Keratinocyte (primary cell): ENCODE measurements around the gene ZNF710. TPM values are rescaled to one million over a fixed set of nuclear protein-coding genes. Genes with fewer than 3 reads are reported as not detected.

Source experiments
- DNase-seq: peaks from one replicate; pipeline ENCODE4 v3.0.0-alpha.2; 2011; ENCODE audit warnings: low read depth, missing footprints, low spot score
- FAIRE-seq: peaks from 2 replicates; lab custom pipeline; 2011; peaks lifted over from hg19 to GRCh38; lab: Jason Lieb, UNC
- H2AFZ ChIP-seq: 2 replicates; pipeline ENCODE4 v1.6.0; 2012; ENCODE audit warnings: low read length, control low read depth, inconsistent platforms; ENCODE audit not compliant: control insufficient read depth
- H3K27ac ChIP-seq: 2 replicates; pipeline ENCODE4 v1.5.1; 2011; ENCODE audit warnings: low read length; ENCODE audit not compliant: control insufficient read depth, insufficient read depth
- H3K27me3 ChIP-seq: 3 replicates; pipeline ENCODE4 v1.6.0; 2011; ENCODE audit warnings: low read length; ENCODE audit not compliant: control insufficient read depth, insufficient read depth; ENCODE audit errors: extremely low read depth
- H3K36me3 ChIP-seq, 2 experiments: 2 replicates in 1 of 2; 3 replicates in 1 of 2; pipeline ENCODE4 v1.5.1; 2011; ENCODE audit warnings: low read length in 2 of 2, mild to moderate bottlenecking in 1 of 2; ENCODE audit not compliant: control insufficient read depth in 2 of 2, insufficient read depth in 2 of 2; ENCODE audit errors: extremely low read depth in 1 of 2
- H3K4me1 ChIP-seq: 3 replicates; pipeline ENCODE4 v1.5.1; 2011; ENCODE audit warnings: low read length; ENCODE audit not compliant: control insufficient read depth, insufficient read depth; ENCODE audit errors: extremely low read depth
- H3K4me2 ChIP-seq: 3 replicates; pipeline ENCODE4 v1.6.0; 2011; ENCODE audit warnings: low read depth, low read length; ENCODE audit not compliant: control insufficient read depth, insufficient read depth; ENCODE audit errors: extremely low read depth
- H3K4me3 ChIP-seq, 3 experiments: fragments of 200-600 bp in 1 of 3; sonication (generic) in 1 of 3; 2 replicates in 2 of 3; 3 replicates in 1 of 3; pipeline ENCODE4 v1.5.1; 2011 to 2016; ENCODE audit warnings: low read length in 3 of 3, mild to moderate bottlenecking in 3 of 3, control low read depth in 2 of 3, inconsistent platforms in 1 of 3, low read depth in 1 of 3, mixed read lengths in 1 of 3, mixed run types in 1 of 3, moderate library complexity in 1 of 3; ENCODE audit not compliant: control insufficient read depth in 2 of 3, insufficient read depth in 2 of 3; ENCODE audit errors: extremely low read depth in 1 of 3
- H3K79me2 ChIP-seq: 2 replicates; pipeline ENCODE4 v1.6.0; 2012; ENCODE audit warnings: low read length; ENCODE audit not compliant: control insufficient read depth, insufficient read depth
- H3K9ac ChIP-seq: 3 replicates; pipeline ENCODE4 v1.6.0; 2011; ENCODE audit warnings: low read length; ENCODE audit not compliant: control insufficient read depth, insufficient read depth; ENCODE audit errors: extremely low read depth
- H3K9me1 ChIP-seq: 3 replicates; pipeline ENCODE4 v1.6.0; 2011; ENCODE audit warnings: low read length; ENCODE audit not compliant: control insufficient read depth, insufficient read depth; ENCODE audit errors: extremely low read depth
- H3K9me3 ChIP-seq: 2 replicates; pipeline ENCODE4 v1.5.1; 2012; ENCODE audit warnings: low read depth, low read length; ENCODE audit not compliant: control insufficient read depth
- H4K20me1 ChIP-seq: 3 replicates; pipeline ENCODE4 v1.6.0; 2011; ENCODE audit warnings: low read length; ENCODE audit not compliant: control insufficient read depth, insufficient read depth; ENCODE audit errors: extremely low read depth
- EZH2 ChIP-seq: IDR thresholded peaks from one replicate; pipeline ENCODE4 v1.6.1; 2012; ENCODE audit warnings: inconsistent platforms, mild to moderate bottlenecking, low read length, moderate library complexity
- dilution Hi-C: fragments of 300-500 bp; cut with MboI; formaldehyde crosslinking; loops from one replicate; pipeline ENCODE4 v1.7.0; 2020; ENCODE audit warnings: low sequenced_read_pairs; ENCODE audit not compliant: extremely low pct_ligation_motif_present
- polyA plus RNA-seq, 5 experiments: library from polyadenylated mRNA; depleted of rRNA in 3 of 5; stranded (reverse) in 3 of 5; stranded (forward) in 1 of 5; unstranded in 1 of 5; fragments of >200 nt; gene quantifications; 1 replicate in 1 of 5; 2 replicates in 3 of 5; 3 replicates in 1 of 5; pipeline versions ENCODE4 v1.2.1 to v1.2.3, GENCODE V29; 2011 to 2012; ENCODE audit warnings: missing spikeins in 2 of 5, low read depth in 1 of 5, low replicate concordance in 1 of 5
- TF ChIP-seq, protein P1 (sequence below), 3 experiments: IDR thresholded peaks in 1 of 3; conservative IDR thresholded peaks in 1 of 3; optimal IDR thresholded peaks in 1 of 3; 2 replicates in 2 of 3; 3 replicates in 1 of 3; pipeline versions ENCODE3 to v1.5.1; 2011; ENCODE audit warnings: low read length in 3 of 3, mild to moderate bottlenecking in 3 of 3, moderate library complexity in 2 of 3, control low read depth in 1 of 3, inconsistent platforms in 1 of 3; ENCODE audit not compliant: insufficient read depth in 2 of 3; ENCODE audit errors: extremely low read depth in 1 of 3

ZNF710 gene
- polyA plus RNA-seq, 1 donor (not counting 4 experiments of a cell fraction or from before 2014, with no cell fraction given): 4.5 TPM

DNA sequence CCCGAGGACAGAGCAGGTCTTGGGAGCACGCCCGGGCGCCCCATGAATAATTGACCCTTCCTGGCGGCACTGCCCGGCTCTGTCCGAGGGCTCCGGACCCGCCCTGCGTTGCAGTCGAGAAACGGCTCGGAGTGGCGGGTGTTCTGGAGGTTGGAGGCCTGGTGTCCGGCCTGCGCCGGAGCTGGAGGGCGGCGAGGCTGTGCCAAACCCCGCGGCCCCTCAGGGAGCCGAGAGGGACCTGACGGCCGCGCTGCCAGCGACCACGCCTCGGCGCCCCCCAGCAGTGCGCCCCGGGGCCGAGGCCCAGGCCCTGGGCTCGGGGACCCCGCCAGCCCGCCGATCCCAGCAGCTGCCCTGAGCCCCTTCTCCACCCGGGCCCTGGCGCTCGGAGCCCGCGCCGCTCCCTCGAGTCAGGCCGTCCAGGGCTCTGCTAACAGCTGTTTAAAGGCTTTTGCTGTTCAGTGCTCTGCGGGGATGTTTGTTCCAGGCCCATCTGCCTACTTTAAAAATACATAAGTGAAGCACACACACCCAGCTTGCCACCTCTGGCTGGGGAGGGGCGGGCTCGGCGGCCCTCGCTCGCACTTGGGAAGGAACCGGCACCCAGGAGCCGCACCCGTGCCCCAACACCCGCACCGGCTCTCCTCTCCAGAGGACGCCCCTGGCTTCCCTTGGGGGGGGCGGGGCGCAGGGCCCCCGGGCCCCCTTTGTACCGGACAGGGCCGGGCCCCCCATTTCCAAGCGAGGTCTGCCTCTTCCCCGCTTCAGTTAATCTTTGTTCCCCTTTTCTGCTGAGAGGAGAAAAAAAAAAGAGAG, 730 bp upstream of the ZNF710 start:
- peaks cover 18% of the 10 kb centered on the region for H3K79me2 ChIP-seq
- dilution Hi-C loops: no loop called here
- no peak for FAIRE-seq

DNA sequence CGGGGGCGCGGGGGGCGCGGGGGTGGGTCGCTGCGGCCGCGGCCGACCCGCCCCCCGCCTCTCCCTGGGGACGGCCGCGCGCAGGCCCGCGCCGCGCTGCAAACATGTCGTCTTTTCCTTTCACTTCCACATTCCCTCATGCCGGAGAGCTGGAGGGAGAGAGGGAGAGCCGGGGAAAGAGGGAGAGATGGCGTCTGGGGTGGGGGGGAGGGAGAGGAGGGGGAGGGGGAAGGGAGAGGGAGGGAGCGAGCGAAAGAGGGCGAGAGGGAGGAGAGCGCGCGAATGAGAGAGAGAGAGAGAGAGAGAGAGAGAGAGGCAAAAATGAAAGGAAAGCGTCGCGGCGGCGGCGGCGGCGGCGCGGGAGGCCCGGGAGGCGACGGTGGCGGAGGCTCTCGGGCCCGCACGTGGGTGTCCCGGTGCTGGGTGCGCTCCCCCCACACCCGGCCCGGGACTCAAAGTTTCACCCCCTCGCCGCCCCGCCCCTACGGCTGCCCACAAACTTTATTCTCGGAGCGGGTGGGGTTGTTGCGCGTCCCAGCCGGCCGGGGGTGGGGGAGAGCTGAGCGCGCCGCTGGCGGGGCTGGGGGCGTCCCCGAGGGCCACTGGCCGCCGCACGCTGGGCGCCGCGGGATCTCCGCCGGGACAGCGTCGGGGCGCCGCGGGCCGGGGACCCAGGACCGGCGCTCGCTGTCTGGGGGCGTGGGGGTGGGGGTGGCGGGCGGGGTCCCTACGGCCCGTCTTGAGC, 731 bp downstream of the ZNF710 start:
- Histone ChIP-seq H4K20me1 (no peaks in the 10 kb centered on the region), H3K79me2 (peaks cover 31% of the 10 kb centered on the region), H3K4me1 (peaks cover 55% of the 10 kb centered on the region), H3K9me3 (no peaks in the 10 kb centered on the region), H3K27me3 (no peaks in the 10 kb centered on the region), H3K4me2 (no peak overlapping the region), H3K9me1 (peaks cover 8% of the 10 kb centered on the region), H3K9ac (peak overlapping the region; percentile 94), H3K4me3 (peak overlapping the region; percentile 60 to 78 (median 74)), H3K36me3 (peaks cover 0 to 11% of the 10 kb centered on the region in 2 experiments), H2AFZ (no peak overlapping the region), H3K27ac (peak overlapping the region; percentile 99)
- FAIRE-seq: no peak
- dilution Hi-C loops: no loop called here
- TF ChIP-seq, protein P1, sequence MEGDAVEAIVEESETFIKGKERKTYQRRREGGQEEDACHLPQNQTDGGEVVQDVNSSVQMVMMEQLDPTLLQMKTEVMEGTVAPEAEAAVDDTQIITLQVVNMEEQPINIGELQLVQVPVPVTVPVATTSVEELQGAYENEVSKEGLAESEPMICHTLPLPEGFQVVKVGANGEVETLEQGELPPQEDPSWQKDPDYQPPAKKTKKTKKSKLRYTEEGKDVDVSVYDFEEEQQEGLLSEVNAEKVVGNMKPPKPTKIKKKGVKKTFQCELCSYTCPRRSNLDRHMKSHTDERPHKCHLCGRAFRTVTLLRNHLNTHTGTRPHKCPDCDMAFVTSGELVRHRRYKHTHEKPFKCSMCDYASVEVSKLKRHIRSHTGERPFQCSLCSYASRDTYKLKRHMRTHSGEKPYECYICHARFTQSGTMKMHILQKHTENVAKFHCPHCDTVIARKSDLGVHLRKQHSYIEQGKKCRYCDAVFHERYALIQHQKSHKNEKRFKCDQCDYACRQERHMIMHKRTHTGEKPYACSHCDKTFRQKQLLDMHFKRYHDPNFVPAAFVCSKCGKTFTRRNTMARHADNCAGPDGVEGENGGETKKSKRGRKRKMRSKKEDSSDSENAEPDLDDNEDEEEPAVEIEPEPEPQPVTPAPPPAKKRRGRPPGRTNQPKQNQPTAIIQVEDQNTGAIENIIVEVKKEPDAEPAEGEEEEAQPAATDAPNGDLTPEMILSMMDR (optimal IDR thresholded peaks at IDR 0.05 in 1 of 3, IDR thresholded peaks at IDR 0.05 in 1 of 3, conservative IDR thresholded peaks at IDR 0.05 in 1 of 3; ENCODE audit: extremely low read depth in 1 of 3, insufficient read depth in 2 of 3, low read length in 3 of 3): no peak
- TF ChIP-seq EZH2: no peak
- DNase-seq: no peak

More for the DNA sequence above, 730 bp upstream of the ZNF710 start:
- Histone ChIP-seq H3K36me3 (no peaks in the 10 kb centered on the region), H3K4me2 (peak overlapping the region; percentile 93), H3K4me1 (peaks cover 50% of the 10 kb centered on the region), H3K27ac (peak overlapping the region; percentile 89), H3K9me1 (no peaks in the 10 kb centered on the region), H4K20me1 (no peaks in the 10 kb centered on the region), H3K27me3 (no peaks in the 10 kb centered on the region), H3K9ac (peak overlapping the region; percentile 94), H3K9me3 (no peaks in the 10 kb centered on the region), H2AFZ (no peak overlapping the region), H3K4me3 (peak overlapping the region; percentile 60 to 90 (median 87))
- DNase-seq: no peak
- TF ChIP-seq, protein P1 (optimal IDR thresholded peaks at IDR 0.05 in 1 of 3, IDR thresholded peaks at IDR 0.05 in 1 of 3, conservative IDR thresholded peaks at IDR 0.05 in 1 of 3; ENCODE audit: extremely low read depth in 1 of 3, insufficient read depth in 2 of 3, low read length in 3 of 3): no peak
- TF ChIP-seq EZH2: no peak
